ENCODE results near the gene ZNF574. TPM values are rescaled to one million over a fixed set of nuclear protein-coding genes. Genes with fewer than 3 reads are reported as not detected.

Gene ZNF574
- total RNA-seq, 1 donor from 2014 or later = 8.3 TPM

GRCh38 chr19:42078058-42078457 lies 2.1 kb downstream of the ZNF574 start:
- intact Hi-C loops (cut with DNase I) = loop anchor here (5.0 kb wide), 1 partner anchor 81 kb away; no protein-coding TSS in a partner anchor
- DNase-seq (ENCODE audit: low spot score) = no peak

GRCh38 chr19:42078538-42079275 lies 2.7 kb downstream of the ZNF574 start:
- intact Hi-C loops (cut with DNase I) = loop anchor here (5.0 kb wide), 1 partner anchor 81 kb away; no protein-coding TSS in a partner anchor
- DNase-seq (ENCODE audit: low spot score) = no peak

DNA sequence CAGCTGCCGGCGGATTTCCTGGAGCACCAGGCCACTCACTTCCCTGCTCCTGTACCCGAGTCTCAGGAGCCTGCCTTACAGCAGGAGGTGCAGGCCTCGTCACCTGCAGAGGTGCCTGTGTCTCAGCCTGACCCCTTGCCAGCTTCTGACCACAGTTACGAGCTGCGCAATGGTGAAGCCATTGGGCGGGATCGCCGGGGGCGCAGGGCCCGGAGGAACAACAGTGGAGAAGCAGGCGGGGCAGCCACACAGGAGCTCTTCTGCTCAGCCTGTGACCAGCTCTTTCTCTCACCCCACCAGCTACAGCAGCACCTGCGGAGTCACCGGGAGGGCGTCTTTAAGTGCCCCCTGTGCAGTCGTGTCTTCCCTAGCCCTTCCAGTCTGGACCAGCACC lies 3.3 kb downstream of the ZNF574 start:
- no peak for DNase-seq (ENCODE audit: low spot score)
- intact Hi-C loops (cut with DNase I) = loop anchor here (5.0 kb wide), 1 partner anchor 82 kb away; no protein-coding TSS in a partner anchor

GRCh38 chr19:42079886-42080763 lies 4.2 kb downstream of the ZNF574 start:
- DNase-seq (ENCODE audit: low spot score) = no peak
- intact Hi-C loops (cut with DNase I) = loop anchor here (5.0 kb wide), 1 partner anchor 83 kb away; no protein-coding TSS in a partner anchor

- DNase-seq (ENCODE audit: low spot score) = no peak
- intact Hi-C loops (cut with DNase I) = no loop called here
Measured at GRCh38 chr19:42080764-42081375, 4.9 kb downstream of the ZNF574 start.

GRCh38 chr19:42081584-42082203 lies 5.7 kb downstream of the ZNF574 start:
- intact Hi-C loops (cut with DNase I) = no loop called here
- DNase-seq (ENCODE audit: low spot score) = no peak

- intact Hi-C loops (cut with DNase I) = no loop called here
- DNase-seq (ENCODE audit: low spot score) = no peak
Measured at GRCh38 chr19:42083537-42083936, 7.6 kb downstream of the ZNF574 start.

DNA sequence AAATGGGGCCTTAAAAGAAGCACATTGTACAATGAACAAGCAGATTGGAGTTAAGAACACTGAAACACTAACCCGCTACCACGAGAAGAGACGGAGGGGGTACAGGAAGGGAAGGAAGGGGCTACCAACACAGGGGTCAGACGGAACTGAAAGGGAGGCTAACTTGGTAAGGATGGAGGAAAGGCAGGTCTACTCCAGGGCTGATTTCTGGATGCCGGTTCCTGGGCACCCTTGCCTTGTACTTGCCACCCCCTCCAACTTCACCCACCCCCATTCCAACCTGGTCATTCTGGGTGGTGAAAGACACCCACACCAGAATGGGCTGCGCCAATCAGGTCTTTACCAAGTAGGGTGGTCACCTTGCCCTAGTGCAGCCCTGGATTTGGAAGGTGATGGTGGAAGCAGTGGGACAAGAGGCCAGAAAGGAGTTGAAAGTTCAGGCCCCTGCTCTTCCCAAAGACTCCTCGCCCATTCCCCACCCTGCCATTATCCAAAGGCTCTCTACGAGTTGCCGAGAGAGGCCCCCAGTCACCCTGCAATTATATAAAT lies 10.3 kb downstream of the ZNF574 start:
- no peak for DNase-seq (ENCODE audit: low spot score)
- intact Hi-C loops (cut with DNase I) = no loop called here

GRCh38 chr19:42086770-42087550 lies 11.0 kb downstream of the ZNF574 start:
- intact Hi-C loops (cut with DNase I) = no loop called here
- DNase-seq (ENCODE audit: low spot score) = no peak

DNA sequence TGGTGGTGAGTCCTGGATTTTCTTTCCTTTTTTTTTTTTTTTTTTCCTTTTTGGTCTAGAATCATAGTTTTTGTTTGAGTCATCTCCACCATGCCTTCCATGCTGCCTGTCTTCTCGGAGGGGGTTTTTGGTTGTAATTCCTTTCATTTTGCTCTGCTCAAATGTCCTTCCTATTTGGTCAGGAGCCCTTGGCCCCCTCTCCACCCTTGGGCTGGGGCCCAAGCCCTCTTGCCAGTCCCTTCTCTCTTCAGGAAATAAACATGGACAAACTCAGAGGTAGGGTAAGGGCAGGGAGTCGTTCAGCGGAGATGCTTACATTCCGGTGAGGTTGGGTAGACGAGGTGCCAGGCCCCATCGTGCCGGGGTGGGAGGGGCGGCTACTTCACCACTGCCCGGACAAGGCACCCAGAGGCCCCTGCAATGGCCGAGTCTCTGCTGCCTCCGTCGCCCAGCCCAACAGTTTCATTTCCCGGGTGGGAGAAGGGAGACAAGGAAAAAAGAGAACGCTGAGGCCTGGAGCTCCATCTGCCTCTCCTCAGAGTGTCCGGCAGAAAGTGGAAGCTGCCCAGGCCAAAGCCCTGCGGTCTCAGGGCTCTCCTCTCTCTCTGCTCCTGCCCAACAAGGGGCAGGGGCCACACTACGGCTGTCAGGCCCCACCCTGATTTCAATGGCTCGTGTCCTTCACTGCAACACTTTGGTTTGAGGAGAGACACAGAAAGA lies 12.7 kb downstream of the ZNF574 start:
- intact Hi-C loops (cut with DNase I) = no loop called here

DNA sequence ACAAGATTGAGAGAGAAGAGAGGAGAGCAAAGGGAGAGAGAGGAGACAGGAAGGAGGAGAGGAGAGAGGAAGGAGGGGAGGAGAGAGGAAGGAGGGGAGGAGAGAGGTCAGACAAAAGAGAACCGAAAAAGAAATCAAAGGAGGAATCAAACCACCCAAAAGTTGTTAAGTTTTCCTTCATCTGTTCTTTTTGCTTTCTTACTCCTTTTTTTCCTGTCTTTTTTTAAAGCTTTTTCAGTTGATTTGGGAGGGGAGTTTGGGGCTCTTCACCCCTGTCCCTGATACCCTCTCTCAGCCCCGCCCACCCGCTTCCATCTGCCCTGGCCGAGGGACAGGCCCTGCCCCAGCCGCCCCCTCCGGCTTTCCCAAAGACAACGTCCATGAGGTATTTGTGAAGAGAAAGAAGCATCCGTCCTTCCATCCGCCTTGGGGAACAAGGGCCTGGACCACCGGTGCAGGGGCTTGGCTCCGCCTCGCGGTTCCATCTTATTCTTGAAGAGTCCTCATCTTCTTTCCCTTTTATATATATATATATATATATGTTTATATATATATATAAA lies 13.3 kb downstream of the ZNF574 start:
- intact Hi-C loops (cut with DNase I) = no loop called here

More for the DNA sequence above, 12.7 kb downstream of the ZNF574 start:
- no peak for DNase-seq (ENCODE audit: low spot score)

DNA sequence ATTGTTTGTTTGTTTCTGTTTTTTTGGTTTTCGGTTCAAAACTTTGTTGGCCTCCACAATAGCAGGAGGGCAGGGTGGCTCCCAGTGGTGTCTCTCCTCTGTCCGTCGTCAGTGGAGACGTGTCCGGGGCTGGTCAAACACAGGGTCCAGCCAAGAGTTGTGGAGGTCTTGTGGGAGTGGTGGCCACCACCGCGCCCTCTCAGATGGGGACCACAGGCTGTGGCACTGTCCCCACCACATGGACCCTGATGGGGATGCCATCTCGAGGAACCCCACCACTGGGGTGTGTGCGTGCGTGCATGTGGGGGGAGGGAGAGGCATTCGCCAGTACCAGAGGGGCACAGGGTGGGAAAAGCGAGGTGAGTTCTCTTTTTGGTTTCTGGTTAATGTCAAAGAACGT lies 13.8 kb downstream of the ZNF574 start:
- intact Hi-C loops (cut with DNase I) = no loop called here
- DNase-seq (ENCODE audit: low spot score) = no peak

More for the DNA sequence above, 13.3 kb downstream of the ZNF574 start:
- DNase-seq (ENCODE audit: low spot score) = no peak

DNA sequence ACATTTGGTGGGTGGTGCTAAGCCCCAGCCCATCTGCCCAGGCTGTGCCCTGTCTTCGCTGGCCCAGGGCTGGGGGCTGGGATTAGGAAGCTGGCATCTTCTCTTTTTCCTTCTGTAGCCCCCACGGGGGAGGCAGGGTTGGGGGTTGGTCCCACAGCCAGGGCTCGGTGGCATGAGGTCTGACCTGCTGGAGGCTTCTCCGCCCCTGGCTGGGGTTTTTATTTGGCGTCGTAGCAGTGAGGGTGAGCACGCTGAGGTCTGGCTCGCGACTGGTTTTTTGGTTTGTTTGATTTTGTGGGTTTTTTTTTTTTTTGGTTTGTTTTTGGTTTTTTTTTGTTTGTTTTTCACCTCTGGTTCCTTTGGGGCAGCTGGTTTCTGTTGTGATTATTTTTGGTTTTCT lies 14.7 kb downstream of the ZNF574 start:
- intact Hi-C loops (cut with DNase I) = no loop called here
- no peak for DNase-seq (ENCODE audit: low spot score)

DNA sequence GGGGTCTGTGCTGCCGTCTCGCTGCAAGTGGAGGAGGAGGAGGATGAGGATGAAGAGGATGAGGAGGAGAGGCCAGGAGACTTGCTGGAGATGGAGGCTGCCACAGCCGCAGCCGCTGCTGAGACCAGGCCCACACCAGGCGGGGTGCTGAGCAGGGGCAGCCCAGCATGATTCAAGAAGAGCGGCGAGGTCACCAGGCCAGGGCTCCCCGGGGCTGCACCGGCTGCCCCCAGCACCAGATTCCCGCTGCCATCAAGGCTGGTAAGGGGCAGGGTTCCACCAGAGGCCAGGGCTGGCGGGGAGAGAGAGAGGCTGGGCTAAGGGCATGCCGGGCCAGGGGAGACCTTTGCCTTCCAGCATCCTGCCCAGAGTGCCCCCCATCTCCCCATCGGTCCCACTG lies 15.3 kb downstream of the ZNF574 start:
- intact Hi-C loops (cut with DNase I) = no loop called here
- DNase-seq (ENCODE audit: low spot score) = no peak

GRCh38 chr19:42091742-42092141 lies 15.8 kb downstream of the ZNF574 start:
- intact Hi-C loops (cut with DNase I) = no loop called here
- no peak for DNase-seq (ENCODE audit: low spot score)

DNA sequence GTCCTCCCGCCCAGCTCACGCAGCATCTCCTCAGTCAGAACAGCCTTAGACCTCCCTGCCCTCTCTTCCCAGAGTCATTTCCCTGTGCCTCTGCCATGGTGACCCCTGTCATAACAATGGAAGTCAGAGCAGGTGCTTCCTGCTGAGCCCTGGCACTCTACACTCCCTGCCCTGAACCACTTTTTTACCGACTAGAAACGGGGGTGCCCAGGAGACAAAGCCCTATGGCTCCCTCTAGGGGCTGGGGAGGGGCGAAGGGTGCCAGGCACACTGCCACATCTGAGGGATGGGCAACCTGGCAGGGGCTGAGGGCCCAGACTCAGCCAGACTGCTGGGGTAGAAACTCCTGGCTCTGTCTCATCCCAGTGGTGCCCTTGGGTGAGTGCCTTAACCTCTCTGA lies 16.4 kb downstream of the ZNF574 start:
- intact Hi-C loops (cut with DNase I) = no loop called here

DNA sequence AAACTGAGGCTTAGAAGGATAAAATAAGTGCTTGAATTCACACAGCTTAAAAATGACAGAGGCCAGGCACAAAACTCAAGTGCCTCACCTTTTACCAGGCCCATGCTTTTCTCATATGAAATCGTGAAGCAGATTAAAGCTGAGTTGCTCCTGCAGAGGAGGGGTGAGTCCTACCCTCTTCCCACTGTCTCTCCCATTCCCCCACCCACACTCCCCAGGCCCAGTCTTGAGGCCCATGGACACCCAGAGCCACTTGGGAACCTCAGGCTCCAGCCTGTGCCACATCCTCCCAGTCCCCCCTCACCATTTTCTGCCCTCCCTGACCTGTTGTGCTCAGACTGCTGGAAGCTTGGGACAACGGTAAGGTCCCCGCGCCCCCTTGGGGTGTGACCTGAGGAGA lies 17.5 kb downstream of the ZNF574 start:
- no peak for DNase-seq (ENCODE audit: low spot score)
- intact Hi-C loops (cut with DNase I) = no loop called here

More for the DNA sequence above, 16.4 kb downstream of the ZNF574 start:
- no peak for DNase-seq (ENCODE audit: low spot score)

GRCh38 chr19:42093926-42094325 lies 18.0 kb downstream of the ZNF574 start:
- intact Hi-C loops (cut with DNase I) = no loop called here
- no peak for DNase-seq (ENCODE audit: low spot score)
